ENCODE results near the gene NCKAP1.
"Not testable (repeated sequence)": the region's sequence is repeated elsewhere in the genome, so short reads cannot be mapped to it uniquely, and the experiment has no call there.

NCKAP1 gene

GRCh38 chr2:182906454-182906853 is 131.8 kb downstream of the NCKAP1 start:
- no peak for DNase-seq

GRCh38 chr2:182904844-182905243 is 133.4 kb downstream of the NCKAP1 start:
- no peak for DNase-seq

- no peak for DNase-seq
Measured at GRCh38 chr2:182903566-182903965, 134.7 kb downstream of the NCKAP1 start.

- no peak for DNase-seq
Measured at GRCh38 chr2:182901748-182902147, 136.5 kb downstream of the NCKAP1 start.

GRCh38 chr2:182898718-182899117 is 139.5 kb downstream of the NCKAP1 start:
- DNase-seq, result no peak

GRCh38 chr2:182897137-182897536 is 141.1 kb downstream of the NCKAP1 start:
- no peak for DNase-seq

GRCh38 chr2:182895798-182896197 is 142.5 kb downstream of the NCKAP1 start:
- no peak for DNase-seq

- no peak for DNase-seq
Measured at GRCh38 chr2:182895169-182895568, 143.1 kb downstream of the NCKAP1 start.

GRCh38 chr2:182894174-182894573 is 144.1 kb downstream of the NCKAP1 start:
- DNase-seq, result no peak

- DNase-seq, result no peak
Measured at GRCh38 chr2:182893666-182894065, 144.6 kb downstream of the NCKAP1 start.

GRCh38 chr2:182893035-182893434 is 145.2 kb downstream of the NCKAP1 start:
- not testable (repeated sequence) for DNase-seq

GRCh38 chr2:182891611-182892010 is 146.6 kb downstream of the NCKAP1 start:
- DNase-seq, result no peak

- DNase-seq, result no peak
Measured at GRCh38 chr2:182890773-182891378, 147.4 kb downstream of the NCKAP1 start.

- no peak for DNase-seq
Measured at GRCh38 chr2:182890305-182890704, 148.0 kb downstream of the NCKAP1 start.

- DNase-seq, result no peak
Measured at GRCh38 chr2:182887753-182888415, 150.4 kb downstream of the NCKAP1 start.

- DNase-seq, result no peak
Measured at GRCh38 chr2:182887093-182887492, 151.2 kb downstream of the NCKAP1 start.

- no peak for DNase-seq
Measured at GRCh38 chr2:182885771-182886170, 152.5 kb downstream of the NCKAP1 start.

GRCh38 chr2:182883451-182883850 is 154.8 kb downstream of the NCKAP1 start:
- DNase-seq, result no peak

GRCh38 chr2:182880100-182880499 is 158.2 kb downstream of the NCKAP1 start:
- not testable (repeated sequence) for DNase-seq

- not testable (repeated sequence) for DNase-seq
Measured at GRCh38 chr2:182876653-182877052, 161.6 kb downstream of the NCKAP1 start.

GRCh38 chr2:182870227-182870626 is 168.0 kb downstream of the NCKAP1 start:
- no peak for DNase-seq

GRCh38 chr2:182868054-182868796 is 170.0 kb downstream of the NCKAP1 start:
- no peak for DNase-seq

- no peak for DNase-seq
Measured at GRCh38 chr2:182867426-182868053, 170.7 kb downstream of the NCKAP1 start.
